Panc1 (cell line): Measurements from ENCODE around the gene ZCCHC4. TPM values are rescaled to one million over a fixed set of nuclear protein-coding genes. Genes with fewer than 3 reads are reported as not detected.

Experiments used
- ATAC-seq: fragments of 200-7000 bp; cut with Tn5 transposase; 2 replicates; pipeline ENCODE4 v1.9.1; 2020; ENCODE audit warnings: mild to moderate bottlenecking, moderate library complexity
- BruUV-seq: library from RNA; stranded (reverse); fragments of 400-500 nt; replicated peaks from 2 replicates; lab custom pipeline; 2021; lab: Mats Ljungman, UMichigan
- CTCF ChIA-PET: fragments of 300-600 bp; sonication (Branson Sonifier 250); formaldehyde crosslinking; loops from one replicate; lab custom pipeline; 2022; ENCODE audit warnings: antibody characterized with exemption; lab: Charles Lee
- POLR2A ChIA-PET: fragments of 300-600 bp; sonication (Branson Sonifier 250); formaldehyde crosslinking; loops from one replicate; lab custom pipeline; 2022; ENCODE audit warnings: antibody characterized with exemption; lab: Charles Lee
- DNase-seq: peaks from one replicate; pipeline ENCODE4 v3.0.0-alpha.2; 2010; ENCODE audit warnings: low read depth, low spot score
- H3K27ac ChIP-seq: 2 replicates; pipeline ENCODE4 v1.5.1; 2011; ENCODE audit warnings: mild to moderate bottlenecking, low read length, inconsistent platforms
- H3K27me3 ChIP-seq: fragments of 200-500 bp; sonication (Bioruptor generic); 2 replicates; pipeline ENCODE4 v1.6.0; 2014; ENCODE audit warnings: low read length, inconsistent platforms; ENCODE audit not compliant: control insufficient read depth, insufficient read depth
- H3K36me3 ChIP-seq: fragments of 200-500 bp; sonication (Bioruptor generic); 2 replicates; pipeline ENCODE4 v1.5.1; 2014; ENCODE audit warnings: inconsistent platforms, mild to moderate bottlenecking, low read length, moderate library complexity; ENCODE audit not compliant: control insufficient read depth, insufficient read depth
- H3K4me1 ChIP-seq: 2 replicates; pipeline ENCODE4 v1.5.1; 2011; ENCODE audit warnings: inconsistent platforms, mild to moderate bottlenecking, low read length, moderate library complexity; ENCODE audit not compliant: control insufficient read depth, insufficient read depth
- H3K4me3 ChIP-seq, 2 experiments: 2 replicates each; pipeline ENCODE4 v1.5.1; 2011 to 2012; ENCODE audit warnings: low read depth in 2 of 2, low read length in 2 of 2, mild to moderate bottlenecking in 2 of 2, inconsistent platforms in 1 of 2, moderate library complexity in 1 of 2
- H3K9me3 ChIP-seq: fragments of 200-500 bp; sonication (Bioruptor generic); 2 replicates; pipeline ENCODE4 v1.5.1; 2014; ENCODE audit warnings: low read depth, mild to moderate bottlenecking, inconsistent platforms, low read length, moderate library complexity; ENCODE audit not compliant: control insufficient read depth, insufficient read depth
- POLR2AphosphoS5 ChIP-seq: IDR thresholded peaks from 2 replicates; pipeline ENCODE4 v1.6.1; 2012; ENCODE audit warnings: mild to moderate bottlenecking, low read depth, low read length, moderate library complexity
- SIN3A ChIP-seq: IDR thresholded peaks from 2 replicates; pipeline ENCODE4 v1.6.1; 2012; ENCODE audit warnings: low read depth, mild to moderate bottlenecking, low read length, moderate library complexity, borderline replicate concordance; ENCODE audit not compliant: insufficient read depth
- TCF7L2 ChIP-seq: IDR thresholded peaks from 2 replicates; pipeline ENCODE4 v1.6.1; 2011; ENCODE audit warnings: mild to moderate bottlenecking, low read depth, low read length, inconsistent platforms
- in situ Hi-C: cut with HindIII; loops from 2 replicates; pipeline ENCODE4 v1.10.0; 2016; ENCODE audit warnings: low sequenced_read_pairs, low pct_unique_long_range_greater_than_20kb
- intact Hi-C: fragments of 100-400 bp; cut with micrococcal nuclease; formaldehyde crosslinking; loops from one replicate; pipeline ENCODE4 v1.10.0; 2022; ENCODE audit not compliant: unreplicated experiment
- total RNA-seq: library from RNA; stranded (reverse); gene quantifications from one replicate; pipeline ENCODE4 v1.2.1, GENCODE V29; 2021; ENCODE audit not compliant: unreplicated experiment
- TF ChIP-seq, protein P1 (sequence below): fragments of 450-650 bp; IDR thresholded peaks from 2 replicates; pipeline ENCODE4 v1.5.1; 2017; ENCODE audit warnings: mild to moderate bottlenecking
- TF ChIP-seq, protein P2 (sequence below), 2 experiments: IDR thresholded peaks; 2 replicates each; pipeline ENCODE4 v1.6.1; 2011 to 2012; ENCODE audit warnings: low read depth in 2 of 2, control low read depth in 1 of 2, low read length in 1 of 2, mild to moderate bottlenecking in 1 of 2, moderate library complexity in 1 of 2; ENCODE audit not compliant: insufficient read depth in 1 of 2

ZCCHC4 gene
- total RNA-seq, 1 experiment from 2014 or later: 6.0 TPM

DNA sequence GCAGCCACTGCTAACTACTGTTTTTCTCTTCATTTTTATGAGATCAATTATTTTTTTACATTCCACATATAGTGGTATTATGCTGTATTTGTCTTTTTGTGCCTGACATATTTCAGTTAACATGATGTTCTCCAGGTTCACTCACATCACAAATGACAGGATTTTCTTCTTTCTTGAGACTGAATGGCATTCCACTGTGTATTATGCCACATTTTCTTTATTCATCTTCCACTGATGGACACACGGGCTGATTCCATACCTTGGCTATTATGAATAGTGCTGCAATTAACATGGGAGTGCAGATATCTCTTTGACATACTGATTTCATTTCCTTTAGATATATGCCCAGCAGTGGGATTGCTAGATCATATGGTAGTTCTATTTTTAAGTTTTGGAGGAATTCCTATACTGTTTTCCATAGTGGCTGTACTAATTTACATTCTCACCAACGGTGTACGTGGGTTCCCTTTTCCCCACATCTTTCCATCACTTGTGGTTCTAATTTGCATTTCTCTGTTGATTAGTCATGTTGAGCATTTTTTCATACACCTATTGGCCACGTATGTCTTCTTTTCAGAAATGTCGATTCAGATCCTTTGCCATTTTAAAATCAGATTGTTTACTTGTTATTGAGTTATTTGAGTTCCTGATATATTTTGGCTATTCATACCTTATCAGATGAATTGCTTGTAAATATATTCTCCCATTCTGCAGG lies 14.9 kb upstream of the ZCCHC4 start:
- in situ Hi-C loops (no loop called here), intact Hi-C loops (no loop called here)
- peaks cover 5% of the 10 kb centered on the region for H3K27me3 ChIP-seq
- POLR2A ChIA-PET: no interaction called here
- ATAC-seq: no peak
- no peaks in the 10 kb centered on the region for H3K36me3 ChIP-seq
- no TSS peak for BruUV-seq
- DNase-seq: no peak
- no peaks in the 10 kb centered on the region for H3K9me3 ChIP-seq
- no peak overlapping the region for H3K4me3 ChIP-seq
- H3K27ac ChIP-seq: no peak overlapping the region
- CTCF ChIA-PET: no interaction called here
- H3K4me1 ChIP-seq: no peaks in the 10 kb centered on the region
- no peak for TF ChIP-seq SIN3A
- no peak for TF ChIP-seq POLR2AphosphoS5
- no peak for TF ChIP-seq TCF7L2
- TF ChIP-seq, protein P1, sequence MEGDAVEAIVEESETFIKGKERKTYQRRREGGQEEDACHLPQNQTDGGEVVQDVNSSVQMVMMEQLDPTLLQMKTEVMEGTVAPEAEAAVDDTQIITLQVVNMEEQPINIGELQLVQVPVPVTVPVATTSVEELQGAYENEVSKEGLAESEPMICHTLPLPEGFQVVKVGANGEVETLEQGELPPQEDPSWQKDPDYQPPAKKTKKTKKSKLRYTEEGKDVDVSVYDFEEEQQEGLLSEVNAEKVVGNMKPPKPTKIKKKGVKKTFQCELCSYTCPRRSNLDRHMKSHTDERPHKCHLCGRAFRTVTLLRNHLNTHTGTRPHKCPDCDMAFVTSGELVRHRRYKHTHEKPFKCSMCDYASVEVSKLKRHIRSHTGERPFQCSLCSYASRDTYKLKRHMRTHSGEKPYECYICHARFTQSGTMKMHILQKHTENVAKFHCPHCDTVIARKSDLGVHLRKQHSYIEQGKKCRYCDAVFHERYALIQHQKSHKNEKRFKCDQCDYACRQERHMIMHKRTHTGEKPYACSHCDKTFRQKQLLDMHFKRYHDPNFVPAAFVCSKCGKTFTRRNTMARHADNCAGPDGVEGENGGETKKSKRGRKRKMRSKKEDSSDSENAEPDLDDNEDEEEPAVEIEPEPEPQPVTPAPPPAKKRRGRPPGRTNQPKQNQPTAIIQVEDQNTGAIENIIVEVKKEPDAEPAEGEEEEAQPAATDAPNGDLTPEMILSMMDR: no peak
- TF ChIP-seq, protein P2, sequence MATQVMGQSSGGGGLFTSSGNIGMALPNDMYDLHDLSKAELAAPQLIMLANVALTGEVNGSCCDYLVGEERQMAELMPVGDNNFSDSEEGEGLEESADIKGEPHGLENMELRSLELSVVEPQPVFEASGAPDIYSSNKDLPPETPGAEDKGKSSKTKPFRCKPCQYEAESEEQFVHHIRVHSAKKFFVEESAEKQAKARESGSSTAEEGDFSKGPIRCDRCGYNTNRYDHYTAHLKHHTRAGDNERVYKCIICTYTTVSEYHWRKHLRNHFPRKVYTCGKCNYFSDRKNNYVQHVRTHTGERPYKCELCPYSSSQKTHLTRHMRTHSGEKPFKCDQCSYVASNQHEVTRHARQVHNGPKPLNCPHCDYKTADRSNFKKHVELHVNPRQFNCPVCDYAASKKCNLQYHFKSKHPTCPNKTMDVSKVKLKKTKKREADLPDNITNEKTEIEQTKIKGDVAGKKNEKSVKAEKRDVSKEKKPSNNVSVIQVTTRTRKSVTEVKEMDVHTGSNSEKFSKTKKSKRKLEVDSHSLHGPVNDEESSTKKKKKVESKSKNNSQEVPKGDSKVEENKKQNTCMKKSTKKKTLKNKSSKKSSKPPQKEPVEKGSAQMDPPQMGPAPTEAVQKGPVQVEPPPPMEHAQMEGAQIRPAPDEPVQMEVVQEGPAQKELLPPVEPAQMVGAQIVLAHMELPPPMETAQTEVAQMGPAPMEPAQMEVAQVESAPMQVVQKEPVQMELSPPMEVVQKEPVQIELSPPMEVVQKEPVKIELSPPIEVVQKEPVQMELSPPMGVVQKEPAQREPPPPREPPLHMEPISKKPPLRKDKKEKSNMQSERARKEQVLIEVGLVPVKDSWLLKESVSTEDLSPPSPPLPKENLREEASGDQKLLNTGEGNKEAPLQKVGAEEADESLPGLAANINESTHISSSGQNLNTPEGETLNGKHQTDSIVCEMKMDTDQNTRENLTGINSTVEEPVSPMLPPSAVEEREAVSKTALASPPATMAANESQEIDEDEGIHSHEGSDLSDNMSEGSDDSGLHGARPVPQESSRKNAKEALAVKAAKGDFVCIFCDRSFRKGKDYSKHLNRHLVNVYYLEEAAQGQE (IDR thresholded peaks at IDR 0.05; ENCODE audit: insufficient read depth in 1 of 2, low read depth in 2 of 2, low read length in 1 of 2): no peak

DNA sequence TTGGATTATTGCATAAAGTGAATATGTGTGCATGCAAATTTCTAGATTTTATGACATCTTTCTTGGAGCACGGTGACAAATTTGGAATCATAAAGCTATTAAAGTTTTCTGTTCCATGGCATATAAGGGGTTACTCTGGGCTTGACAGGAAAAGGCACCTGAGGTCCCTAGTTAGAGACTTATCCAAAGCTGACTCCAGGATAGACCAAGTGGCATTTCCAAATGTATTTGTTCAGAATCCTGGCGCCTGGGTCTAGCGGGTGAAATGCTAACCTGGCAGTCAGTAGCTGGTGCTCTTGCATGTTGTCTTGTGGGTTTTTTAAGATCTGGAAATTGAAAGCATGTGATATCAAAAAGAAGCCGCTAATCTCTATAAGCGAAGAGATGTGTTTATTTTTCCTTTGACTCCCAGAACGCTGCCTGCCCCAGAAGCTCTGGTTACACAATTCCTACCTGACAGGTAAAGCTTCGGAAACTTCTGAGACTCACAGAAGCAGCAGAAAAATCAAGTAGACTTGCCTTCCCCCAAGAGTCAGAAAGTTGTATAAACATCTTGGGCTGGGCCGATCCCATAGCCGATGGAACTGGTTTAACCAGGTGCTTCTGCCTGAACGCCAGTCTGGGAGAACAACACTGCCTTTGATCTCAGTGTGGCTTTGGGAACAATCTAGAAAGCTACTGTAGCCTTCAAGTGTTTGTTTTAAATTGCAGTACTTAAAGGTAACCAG lies 12.9 kb upstream of the ZCCHC4 start:
- in situ Hi-C loops (no loop called here), intact Hi-C loops (no loop called here)
- ATAC-seq: no peak
- no peak for DNase-seq
- ChIA-PET POLR2A (no interaction called here), CTCF (no interaction called here)
- Histone ChIP-seq H3K4me3 (no peak overlapping the region), H3K9me3 (no peaks in the 10 kb centered on the region), H3K4me1 (no peaks in the 10 kb centered on the region), H3K27ac (no peak overlapping the region), H3K36me3 (no peaks in the 10 kb centered on the region), H3K27me3 (peaks cover 5% of the 10 kb centered on the region)
- TF ChIP-seq TCF7L2 (0 out of 2 replicates have a peak, but pooled peaks have one; percentile 18), SIN3A (no peak)
- no TSS peak for BruUV-seq
